Measurements from ENCODE around the gene CLCN4.

CLCN4 gene

DNA sequence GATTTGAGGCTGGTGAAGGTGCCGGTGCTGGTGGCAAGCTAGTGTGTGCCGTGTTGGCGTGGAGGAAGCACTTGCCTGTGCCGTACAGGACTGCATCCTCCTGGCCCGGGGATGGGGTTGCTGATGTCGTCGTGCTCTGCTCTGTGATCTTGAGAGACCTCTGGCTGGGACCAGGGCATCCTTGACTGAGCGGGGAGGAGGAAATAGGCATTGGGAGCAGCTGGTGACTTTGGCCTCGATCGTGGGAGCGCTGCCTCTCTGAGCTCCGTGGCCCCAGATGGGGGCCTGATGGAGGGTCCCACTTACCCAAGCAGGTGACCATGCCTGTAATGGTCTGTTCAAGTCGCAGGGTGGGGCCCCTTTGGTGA, 31.5 kb upstream of the CLCN4 start:
- in situ Hi-C loops (cut with MboI; ENCODE audit: low pct_unique_long_range_greater_than_20kb, low sequenced_read_pairs), result no loop called here
- no peak for DNase-seq

- in situ Hi-C loops (cut with MboI; ENCODE audit: low pct_unique_long_range_greater_than_20kb, low sequenced_read_pairs), result no loop called here
These were observed 30.7 kb upstream of the CLCN4 start for GRCh38 chrX:10126044-10126443.

DNA sequence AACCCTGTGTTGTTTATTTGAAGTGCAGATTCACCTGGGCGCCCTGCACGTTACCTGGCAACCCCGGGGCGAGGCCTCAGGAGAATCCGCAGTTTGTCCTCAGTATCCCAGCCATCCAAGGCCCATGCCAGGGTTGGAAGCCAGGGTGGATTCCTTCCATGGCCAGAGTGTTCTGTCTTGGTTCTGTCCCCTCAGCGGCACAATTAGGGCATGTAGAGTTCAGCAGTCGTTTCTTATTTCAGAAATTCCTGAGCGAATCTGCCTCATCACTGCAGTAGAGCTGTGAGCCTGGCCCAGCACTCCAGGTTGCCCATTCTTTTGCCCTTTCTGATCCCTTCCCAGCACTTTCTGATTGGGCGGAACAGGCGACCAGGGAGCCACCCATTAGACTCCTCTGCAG, 29.9 kb upstream of the CLCN4 start:
- in situ Hi-C loops (cut with MboI; ENCODE audit: low pct_unique_long_range_greater_than_20kb, low sequenced_read_pairs), result no loop called here
- no peak for DNase-seq

More at GRCh38 chrX:10126044-10126443, 30.7 kb upstream of the CLCN4 start:
- no peak for DNase-seq

- in situ Hi-C loops (cut with MboI; ENCODE audit: low pct_unique_long_range_greater_than_20kb, low sequenced_read_pairs), result no loop called here
- no peak for DNase-seq
These were observed 28.4 kb upstream of the CLCN4 start for GRCh38 chrX:10128386-10128785.

GRCh38 chrX:10129229-10129628, 27.5 kb upstream of the CLCN4 start:
- DNase-seq, result no peak
- in situ Hi-C loops (cut with MboI; ENCODE audit: low pct_unique_long_range_greater_than_20kb, low sequenced_read_pairs), result no loop called here

DNA sequence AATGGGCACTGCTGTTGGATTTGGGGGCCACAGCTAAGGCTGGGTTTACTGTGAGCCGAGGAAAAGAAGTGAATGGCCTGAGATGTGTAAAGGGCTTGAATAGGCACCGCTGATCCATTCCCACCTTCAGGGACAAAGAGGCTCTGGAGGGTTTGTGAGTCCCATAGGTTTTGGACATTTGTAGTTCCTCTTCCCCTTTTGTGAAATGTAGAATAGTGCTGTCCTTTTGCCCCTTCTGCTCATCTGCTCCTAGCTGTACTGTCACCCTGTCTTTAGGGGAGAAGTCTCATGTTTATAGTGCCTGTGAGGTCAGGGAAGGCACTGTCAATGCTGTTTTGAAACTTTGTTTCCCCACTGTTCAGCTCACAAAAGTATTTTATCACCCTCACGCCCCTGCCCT, 26.4 kb upstream of the CLCN4 start:
- no peak for DNase-seq
- in situ Hi-C loops (cut with MboI; ENCODE audit: low pct_unique_long_range_greater_than_20kb, low sequenced_read_pairs), result no loop called here

- DNase-seq, result no peak
These were observed 22.6 kb upstream of the CLCN4 start for GRCh38 chrX:10133980-10134676.

GRCh38 chrX:10134921-10135320, 21.9 kb upstream of the CLCN4 start:
- DNase-seq, result no peak
- in situ Hi-C loops (cut with MboI; ENCODE audit: low pct_unique_long_range_greater_than_20kb, low sequenced_read_pairs), result no loop called here

More at GRCh38 chrX:10133980-10134676, 22.6 kb upstream of the CLCN4 start:
- in situ Hi-C loops (cut with MboI; ENCODE audit: low pct_unique_long_range_greater_than_20kb, low sequenced_read_pairs), result no loop called here

- in situ Hi-C loops (cut with MboI; ENCODE audit: low pct_unique_long_range_greater_than_20kb, low sequenced_read_pairs), result no loop called here
- DNase-seq, result no peak
These were observed 21.0 kb upstream of the CLCN4 start for GRCh38 chrX:10135561-10136399.

DNA sequence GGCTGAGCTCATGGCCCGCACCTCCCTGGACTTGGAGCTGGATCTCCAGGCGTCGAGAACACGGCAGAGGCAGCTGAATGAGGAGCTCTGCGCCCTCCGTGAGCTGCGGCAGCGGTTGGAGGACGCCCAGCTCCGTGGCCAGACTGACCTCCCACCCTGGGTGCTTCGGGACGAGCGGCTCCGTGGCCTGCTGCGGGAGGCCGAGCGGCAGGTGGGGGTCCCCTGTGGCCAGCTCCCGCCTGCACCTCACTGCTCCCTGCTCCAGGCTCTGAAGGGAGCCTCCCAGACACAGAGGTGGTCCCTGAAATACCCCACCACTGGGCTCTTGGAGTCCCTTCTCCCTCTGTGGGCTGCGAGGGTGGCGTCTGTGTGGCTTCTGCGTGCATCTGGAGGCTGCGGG, 18.0 kb upstream of the CLCN4 start:
- in situ Hi-C loops (cut with MboI; ENCODE audit: low pct_unique_long_range_greater_than_20kb, low sequenced_read_pairs), result no loop called here
- DNase-seq, result no peak

DNA sequence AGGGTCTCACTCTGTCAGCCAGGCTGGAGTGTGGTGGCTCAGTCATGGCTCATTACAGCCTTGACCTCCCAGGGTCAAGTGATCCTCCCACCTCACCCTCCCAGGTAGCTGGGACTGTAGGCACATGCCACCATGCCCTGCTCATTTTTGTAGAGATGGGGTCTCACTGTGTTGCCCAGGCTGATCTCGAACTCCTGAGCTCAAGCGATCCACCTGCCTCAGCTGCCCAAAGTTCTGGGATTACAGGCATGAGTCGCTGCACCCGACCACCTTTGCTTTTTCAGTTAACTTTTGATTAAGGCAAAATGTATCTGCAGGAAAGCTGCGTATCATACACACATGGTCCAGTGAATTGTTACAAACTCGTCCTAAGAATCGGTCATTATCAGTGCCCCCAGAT, 16.5 kb upstream of the CLCN4 start:
- no peak for DNase-seq
- in situ Hi-C loops (cut with MboI; ENCODE audit: low pct_unique_long_range_greater_than_20kb, low sequenced_read_pairs), result no loop called here

DNA sequence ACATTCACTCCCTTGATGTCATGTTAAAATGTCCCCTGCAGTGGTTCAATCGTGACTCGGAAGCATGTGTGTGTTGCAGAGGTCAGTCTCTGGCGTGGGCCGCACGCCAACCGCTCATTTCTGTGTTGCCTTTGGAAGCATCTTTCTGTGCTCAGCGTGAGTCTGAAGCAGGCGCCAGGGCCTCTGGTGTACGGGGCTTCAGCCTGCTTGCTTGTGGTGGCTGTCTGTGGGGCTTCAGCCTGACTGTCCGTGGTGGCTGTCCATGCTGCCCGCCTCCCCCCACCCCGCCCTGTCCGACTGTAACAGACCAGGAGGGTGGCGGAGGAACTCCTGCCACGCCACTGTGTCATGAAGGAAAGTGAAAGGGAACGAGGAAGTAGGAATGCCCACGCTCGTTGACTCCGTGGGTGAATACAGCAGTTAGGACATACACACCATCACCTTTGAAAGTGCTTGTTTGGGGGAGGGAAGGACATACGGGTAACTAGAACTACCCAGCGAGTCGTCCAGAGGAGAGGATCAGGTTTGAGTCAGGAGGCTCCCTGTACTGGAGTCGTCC, 14.7 kb upstream of the CLCN4 start:
- in situ Hi-C loops (cut with MboI; ENCODE audit: low pct_unique_long_range_greater_than_20kb, low sequenced_read_pairs), result no loop called here
- DNase-seq, result no peak

- in situ Hi-C loops (cut with MboI; ENCODE audit: low pct_unique_long_range_greater_than_20kb, low sequenced_read_pairs), result no loop called here
- no peak for DNase-seq
These were observed 13.4 kb upstream of the CLCN4 start for GRCh38 chrX:10143071-10143983.

DNA sequence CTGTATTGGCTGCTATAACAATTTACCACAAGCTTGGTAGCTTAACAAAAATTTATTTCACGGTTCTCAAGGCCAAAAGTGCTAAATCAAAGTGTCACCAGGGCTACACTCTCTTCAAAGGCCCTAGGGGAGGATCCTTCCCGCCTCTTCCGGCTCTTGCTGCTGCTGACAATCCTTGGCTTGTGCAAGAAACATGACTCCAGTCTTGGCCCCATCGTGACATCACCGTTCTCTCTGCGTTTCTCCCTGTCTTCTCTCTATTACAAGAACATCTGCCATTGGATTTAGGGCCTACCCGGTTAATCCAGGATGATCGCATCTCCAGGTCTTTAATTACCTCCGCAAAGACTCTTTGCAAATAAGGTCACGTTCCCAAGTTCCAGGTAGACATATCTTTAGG, 10.4 kb upstream of the CLCN4 start:
- no peak for DNase-seq
- in situ Hi-C loops (cut with MboI; ENCODE audit: low pct_unique_long_range_greater_than_20kb, low sequenced_read_pairs), result no loop called here

DNA sequence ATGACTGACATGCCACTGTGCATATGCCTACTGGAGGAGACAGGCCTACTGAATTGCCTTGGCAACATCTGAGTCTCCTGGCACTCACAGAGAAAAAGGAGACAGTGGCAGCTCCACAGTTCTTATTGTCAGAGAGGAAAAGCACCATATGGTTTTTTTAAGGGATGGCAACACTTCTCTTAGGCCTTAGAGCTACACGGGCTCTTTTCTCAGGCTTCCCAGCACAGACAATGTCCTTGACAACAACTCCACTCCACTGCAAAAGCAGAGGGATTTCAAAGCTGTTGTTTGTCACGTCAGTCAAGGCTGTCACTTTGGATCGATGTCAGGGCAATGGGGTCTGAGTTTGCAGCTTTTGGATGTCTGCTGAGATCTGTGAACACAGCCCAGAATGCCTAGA, 4.7 kb upstream of the CLCN4 start:
- in situ Hi-C loops (cut with MboI; ENCODE audit: low pct_unique_long_range_greater_than_20kb, low sequenced_read_pairs), result no loop called here
- no peak for DNase-seq

- no peak for DNase-seq
- in situ Hi-C loops (cut with MboI; ENCODE audit: low pct_unique_long_range_greater_than_20kb, low sequenced_read_pairs), result no loop called here
These were observed 1.6 kb upstream of the CLCN4 start for GRCh38 chrX:10155137-10155536.

DNA sequence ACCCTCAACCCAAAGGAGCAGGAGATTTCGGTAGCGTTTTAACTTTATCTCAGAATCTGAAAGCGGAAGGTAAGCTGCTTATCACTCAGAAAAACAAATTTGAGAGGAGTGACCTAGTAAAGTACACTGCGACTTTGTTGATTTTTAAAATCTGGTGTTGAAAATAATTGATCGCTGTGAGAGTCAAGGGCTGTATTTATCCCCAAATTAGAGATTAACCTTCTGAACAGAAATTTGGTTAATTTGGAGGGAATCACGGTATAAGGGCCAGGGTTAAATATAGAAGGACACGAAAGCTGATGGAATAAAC, 212 bp downstream of the CLCN4 start:
- no peak for DNase-seq
- in situ Hi-C loops (cut with MboI; ENCODE audit: low pct_unique_long_range_greater_than_20kb, low sequenced_read_pairs), result no loop called here

DNA sequence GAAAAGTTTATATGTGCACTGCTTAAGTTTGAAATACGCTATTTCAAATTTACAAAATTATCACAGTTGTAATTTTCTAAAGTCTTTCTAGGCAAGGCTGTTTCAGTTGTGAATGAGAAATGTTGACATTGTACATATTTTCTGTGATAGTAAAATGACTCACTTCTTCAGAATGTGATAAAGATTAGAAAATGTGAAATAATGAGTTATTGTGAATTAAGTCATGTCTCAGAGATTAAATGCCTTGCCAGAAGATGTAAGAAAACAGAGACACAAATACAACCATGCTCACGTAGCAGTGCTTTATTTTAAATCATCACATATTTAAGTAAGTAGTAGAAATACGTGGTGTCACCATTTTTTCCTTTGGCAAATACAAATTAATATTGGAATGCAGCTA, 768 bp downstream of the CLCN4 start:
- no peak for DNase-seq
- in situ Hi-C loops (cut with MboI; ENCODE audit: low pct_unique_long_range_greater_than_20kb, low sequenced_read_pairs), result no loop called here

DNA sequence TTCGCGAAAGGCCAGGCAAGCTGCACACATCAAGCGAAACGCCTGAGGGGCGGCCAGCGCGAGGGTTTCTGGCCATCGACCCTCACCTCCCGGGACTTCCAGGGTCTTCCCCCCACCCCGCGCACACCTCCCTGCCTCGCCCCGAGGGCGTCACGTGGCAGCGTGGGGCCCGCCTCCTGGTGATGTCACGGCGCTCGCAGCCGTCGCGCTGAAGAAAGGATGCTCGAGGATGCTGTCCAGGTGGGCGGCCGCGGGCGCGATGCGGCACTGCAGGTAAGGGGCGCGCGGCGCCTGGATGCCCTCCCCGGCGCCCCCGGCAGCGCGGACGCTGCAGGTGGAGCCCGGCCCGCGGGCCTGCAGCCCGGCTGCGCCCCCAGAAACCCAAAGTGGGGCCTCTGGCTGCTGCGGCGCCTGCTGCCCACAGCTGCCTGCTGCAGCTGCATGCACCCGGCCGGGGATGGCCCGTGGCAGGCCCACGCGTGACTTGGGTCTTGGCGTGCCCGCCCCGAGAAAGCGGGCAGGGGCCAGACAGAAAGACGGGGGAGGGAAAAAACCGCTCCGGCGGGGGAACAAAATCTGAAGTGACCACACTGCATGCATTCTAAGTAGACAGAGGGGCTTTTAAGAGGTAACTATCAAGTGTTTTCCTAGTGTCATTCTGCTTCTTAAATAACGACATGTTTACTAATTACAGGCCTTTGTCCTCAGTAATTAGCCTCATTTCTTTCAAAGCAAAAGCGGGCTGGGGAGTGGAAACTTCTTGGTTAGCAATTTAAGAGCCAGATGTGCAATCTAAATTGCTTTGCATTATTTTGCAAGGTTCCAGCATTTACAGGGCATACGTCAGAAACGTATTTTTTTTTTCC, 1.7 kb downstream of the CLCN4 start:
- no peak for DNase-seq
- in situ Hi-C loops (cut with MboI; ENCODE audit: low pct_unique_long_range_greater_than_20kb, low sequenced_read_pairs), result no loop called here

Measured in KBM-7 (cell line).